PFSK-1 (cell line): ENCODE measurements around the gene KIF6.

ENCODE experiments used
- TAF1 ChIP-seq: IDR thresholded peaks from 2 replicates; pipeline ENCODE4 v1.6.1; 2012; ENCODE audit warnings: low read length, control low read depth, borderline replicate concordance; ENCODE audit not compliant: insufficient read depth
- TF ChIP-seq, protein P1 (sequence below), 2 experiments: IDR thresholded peaks; 2 replicates each; pipeline versions ENCODE4 v1.6.1 to v1.8.0; 2011 to 2012; ENCODE audit warnings: low read depth in 2 of 2, low read length in 2 of 2, control low read depth in 1 of 2, inconsistent platforms in 1 of 2, mild to moderate bottlenecking in 1 of 2, moderate library complexity in 1 of 2; ENCODE audit not compliant: insufficient read depth in 1 of 2

DNA sequence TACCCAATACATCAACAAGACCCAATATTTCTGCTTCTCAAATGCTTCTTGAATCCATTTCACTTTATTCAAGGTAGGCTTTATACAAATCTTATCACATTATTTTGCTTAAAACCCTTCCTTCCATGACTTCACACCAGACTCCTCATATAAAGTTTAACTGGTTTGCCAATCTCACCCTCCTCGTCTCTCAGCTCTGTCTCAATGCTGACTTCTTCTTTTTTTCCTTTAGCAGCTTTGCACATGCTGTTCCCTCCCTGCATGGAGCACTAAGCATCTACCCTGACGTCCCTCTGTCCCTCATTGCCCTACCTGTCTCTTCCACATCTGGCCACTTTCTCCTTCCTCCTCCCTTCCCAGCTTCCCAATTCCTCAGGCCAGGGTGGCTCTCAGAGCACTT is 442.4 kb downstream of the KIF6 start:
- no peak for TF ChIP-seq TAF1
- TF ChIP-seq, protein P1, sequence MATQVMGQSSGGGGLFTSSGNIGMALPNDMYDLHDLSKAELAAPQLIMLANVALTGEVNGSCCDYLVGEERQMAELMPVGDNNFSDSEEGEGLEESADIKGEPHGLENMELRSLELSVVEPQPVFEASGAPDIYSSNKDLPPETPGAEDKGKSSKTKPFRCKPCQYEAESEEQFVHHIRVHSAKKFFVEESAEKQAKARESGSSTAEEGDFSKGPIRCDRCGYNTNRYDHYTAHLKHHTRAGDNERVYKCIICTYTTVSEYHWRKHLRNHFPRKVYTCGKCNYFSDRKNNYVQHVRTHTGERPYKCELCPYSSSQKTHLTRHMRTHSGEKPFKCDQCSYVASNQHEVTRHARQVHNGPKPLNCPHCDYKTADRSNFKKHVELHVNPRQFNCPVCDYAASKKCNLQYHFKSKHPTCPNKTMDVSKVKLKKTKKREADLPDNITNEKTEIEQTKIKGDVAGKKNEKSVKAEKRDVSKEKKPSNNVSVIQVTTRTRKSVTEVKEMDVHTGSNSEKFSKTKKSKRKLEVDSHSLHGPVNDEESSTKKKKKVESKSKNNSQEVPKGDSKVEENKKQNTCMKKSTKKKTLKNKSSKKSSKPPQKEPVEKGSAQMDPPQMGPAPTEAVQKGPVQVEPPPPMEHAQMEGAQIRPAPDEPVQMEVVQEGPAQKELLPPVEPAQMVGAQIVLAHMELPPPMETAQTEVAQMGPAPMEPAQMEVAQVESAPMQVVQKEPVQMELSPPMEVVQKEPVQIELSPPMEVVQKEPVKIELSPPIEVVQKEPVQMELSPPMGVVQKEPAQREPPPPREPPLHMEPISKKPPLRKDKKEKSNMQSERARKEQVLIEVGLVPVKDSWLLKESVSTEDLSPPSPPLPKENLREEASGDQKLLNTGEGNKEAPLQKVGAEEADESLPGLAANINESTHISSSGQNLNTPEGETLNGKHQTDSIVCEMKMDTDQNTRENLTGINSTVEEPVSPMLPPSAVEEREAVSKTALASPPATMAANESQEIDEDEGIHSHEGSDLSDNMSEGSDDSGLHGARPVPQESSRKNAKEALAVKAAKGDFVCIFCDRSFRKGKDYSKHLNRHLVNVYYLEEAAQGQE (IDR thresholded peaks at IDR 0.05; ENCODE audit: insufficient read depth in 1 of 2, low read depth in 2 of 2, low read length in 2 of 2), result no peak
